ENCODE measurements around the gene PTBP3. TPM values are rescaled to one million over a fixed set of nuclear protein-coding genes. Genes with fewer than 3 reads are reported as not detected.

PTBP3 gene
- polyA plus RNA-seq, 1 of the 3 experiments (the other 2 are of a cell fraction): 6.1 TPM

- Histone ChIP-seq H3K27me3 (ENCODE audit: insufficient read depth) (no peaks in the 10 kb centered on the region), H2AFZ (ENCODE audit: low read depth) (no peak overlapping the region), H3K4me1 (ENCODE audit: control insufficient read depth in 1 of 2, insufficient read depth in 2 of 2, low read depth in 1 of 2, low read length in 1 of 2) (no peaks in the 10 kb centered on the region; a peak in 1 of 4 replicates), H4K20me1 (ENCODE audit: insufficient read depth) (no peaks in the 10 kb centered on the region), H3K4me3 (ENCODE audit: low read depth in 2 of 2, low read length in 1 of 2) (no peak overlapping the region), H3K4me2 (no peak overlapping the region), H3K79me2 (ENCODE audit: insufficient read depth) (0 out of 2 replicates have a peak, but pooled peaks cover 5% of the 10 kb centered on the region), H3K9me3 (no peaks in the 10 kb centered on the region), H3K27ac (ENCODE audit: low read depth in 2 of 2, low read length in 1 of 2) (no peak overlapping the region), H3K9ac (no peak overlapping the region), H3F3A (replicated peaks; ENCODE audit: insufficient read depth) (no peaks in the 10 kb centered on the region), H3K36me3 (replicated peaks in 1 of 2; ENCODE audit: control insufficient read depth in 1 of 2, insufficient read depth in 2 of 2, low read length in 1 of 2) (peaks cover 9 to 37% of the 10 kb centered on the region in 2 experiments), H3K9me2 (no peaks in the 10 kb centered on the region)
- whole genome bisulfite sequencing (ENCODE audit: low lambda C conversion rate): 93% methylated on average over 1 of the region's 1 CpG
- ChIA-PET CTCF (interaction anchor here (0.8 kb wide), 1 partner anchor 29 kb away, joined by 3 read pairs; no protein-coding TSS in a partner anchor), POLR2A (no interaction called here)
- no peak for DNase-seq
- no peak for TF ChIP-seq ELF1 (IDR thresholded peaks at IDR 0.05)
- no peak for TF ChIP-seq EZH2phosphoT487 (IDR thresholded peaks at IDR 0.05; ENCODE audit: borderline replicate concordance, low read depth)
- no peak for TF ChIP-seq GATA2 (CRISPR knock-in tag; IDR thresholded peaks at IDR 0.05)
- no peak for TF ChIP-seq USF2 (IDR thresholded peaks at IDR 0.05; ENCODE audit: borderline replicate concordance, low read depth, low read length)
- TF ChIP-seq GABPA (IDR thresholded peaks at IDR 0.05; ENCODE audit: low read depth): no peak
- TF ChIP-seq CTCF (IDR thresholded peaks at IDR 0.05): no peak
- no peak for TF ChIP-seq RFX5 (IDR thresholded peaks at IDR 0.05; ENCODE audit: low read length)
- no peak for TF ChIP-seq SIN3A (IDR thresholded peaks at IDR 0.05; ENCODE audit: borderline replicate concordance, low read depth, low read length)
- no peak for TF ChIP-seq POLR2AphosphoS5 (IDR thresholded peaks at IDR 0.05; ENCODE audit: low read depth, low read length)
- no peak for TF ChIP-seq NRF1 (IDR thresholded peaks at IDR 0.05; ENCODE audit: low read depth, low read length)
- no peak for TF ChIP-seq RAD21 (IDR thresholded peaks at IDR 0.05; ENCODE audit: low read length)
- no peak for TF ChIP-seq RXRA (IDR thresholded peaks at IDR 0.05; ENCODE audit: borderline replicate concordance, low read depth)
- TF ChIP-seq JUND (IDR thresholded peaks at IDR 0.05): no peak
These were observed 99.7 kb downstream of the PTBP3 start for GRCh38 chr9:112233769-112234168.

GRCh38 chr9:112232233-112232632 is 101.2 kb downstream of the PTBP3 start:
- Histone ChIP-seq H3F3A (replicated peaks; ENCODE audit: insufficient read depth) (peaks cover 3% of the 10 kb centered on the region), H4K20me1 (ENCODE audit: insufficient read depth) (no peaks in the 10 kb centered on the region), H3K36me3 (replicated peaks in 1 of 2; ENCODE audit: control insufficient read depth in 1 of 2, insufficient read depth in 2 of 2, low read length in 1 of 2) (peaks cover 21 to 49% of the 10 kb centered on the region in 2 experiments), H3K27me3 (ENCODE audit: insufficient read depth) (no peaks in the 10 kb centered on the region), H2AFZ (ENCODE audit: low read depth) (no peak overlapping the region), H3K9me3 (no peaks in the 10 kb centered on the region), H3K9ac (no peak overlapping the region), H3K4me2 (no peak overlapping the region), H3K79me2 (ENCODE audit: insufficient read depth) (0 out of 2 replicates have a peak, but pooled peaks cover 2% of the 10 kb centered on the region), H3K4me3 (ENCODE audit: low read depth in 2 of 2, low read length in 1 of 2) (no peak overlapping the region), H3K4me1 (ENCODE audit: control insufficient read depth in 1 of 2, insufficient read depth in 2 of 2, low read depth in 1 of 2, low read length in 1 of 2) (no peaks in the 10 kb centered on the region; a peak in 1 of 4 replicates), H3K9me2 (no peaks in the 10 kb centered on the region), H3K27ac (ENCODE audit: low read depth in 2 of 2, low read length in 1 of 2) (no peak overlapping the region)
- ChIA-PET CTCF (no interaction called here), POLR2A (no interaction called here)
- DNase-seq: no peak
- WGBS (ENCODE audit: low lambda C conversion rate): 100% methylated on average over 1 of the region's 1 CpG
- TF ChIP-seq FOSL2 (IDR thresholded peaks at IDR 0.05; ENCODE audit: borderline replicate concordance, low read depth): no peak
- no peak for TF ChIP-seq USF1 (IDR thresholded peaks at IDR 0.05; ENCODE audit: borderline replicate concordance, low read depth)
- TF ChIP-seq NRF1 (IDR thresholded peaks at IDR 0.05; ENCODE audit: low read depth, low read length): no peak
- no peak for TF ChIP-seq ZBTB33 (IDR thresholded peaks at IDR 0.05; ENCODE audit: borderline replicate concordance, low read depth)
- TF ChIP-seq RXRA (IDR thresholded peaks at IDR 0.05; ENCODE audit: borderline replicate concordance, low read depth): no peak
- no peak for TF ChIP-seq PBX3 (IDR thresholded peaks at IDR 0.05)
- no peak for TF ChIP-seq CTCF (IDR thresholded peaks at IDR 0.05)
- no peak for TF ChIP-seq TCF12 (IDR thresholded peaks at IDR 0.05)
